ENCODE results near the gene CALU. TPM values are rescaled to one million over a fixed set of nuclear protein-coding genes. Genes with fewer than 3 reads are reported as not detected.

CALU gene
- total RNA-seq, 4 donors from 2014 or later: 188 to 269 (median 199) TPM

GRCh38 chr7:128745706-128746105 is 6.5 kb downstream of the CALU start:
- no peak for TF ChIP-seq EP300 (IDR thresholded peaks at IDR 0.05)
- no peak for TF ChIP-seq POLR2AphosphoS5 (IDR thresholded peaks at IDR 0.05)
- TF ChIP-seq CTCF (IDR thresholded peaks at IDR 0.05): no peak
- TF ChIP-seq POLR2A (IDR thresholded peaks at IDR 0.05; ENCODE audit: low read depth): no peak
- 77% methylated on average over 1 of the region's 1 CpG for WGBS
- DNase-seq (ENCODE audit: extremely low spot score): peak; percentile 21
- Histone ChIP-seq H3K4me3 (no peak overlapping the region), H3K36me3 (peaks cover 0 to 31% (median 23%) of the 10 kb centered on the region in 4 donors), H3K27ac (replicated peaks in 1 of 4) (no peak overlapping the region), H3K27me3 (no peaks in the 10 kb centered on the region), H3K9me3 (no peaks in the 10 kb centered on the region), H3K4me1 (peaks cover 32 to 64% (median 55%) of the 10 kb centered on the region in 4 donors)
- intact Hi-C loops (cut with DNase I): no loop called here

GRCh38 chr7:128747327-128748079 is 8.3 kb downstream of the CALU start:
- WGBS: 89% methylated on average over 6 of the region's 6 CpGs
- no peaks in the 10 kb centered on the region for H3K27me3 ChIP-seq
- H3K9me3 ChIP-seq: no peaks in the 10 kb centered on the region
- TF ChIP-seq CTCF (IDR thresholded peaks at IDR 0.05): no peak
- no peak for TF ChIP-seq POLR2AphosphoS5 (IDR thresholded peaks at IDR 0.05)
- TF ChIP-seq EP300 (IDR thresholded peaks at IDR 0.05): no peak
- no peak for TF ChIP-seq POLR2A (IDR thresholded peaks at IDR 0.05; ENCODE audit: low read depth)
- no peak for DNase-seq (ENCODE audit: extremely low spot score)
- intact Hi-C loops (cut with DNase I): no loop called here
- no peak overlapping the region for H3K4me3 ChIP-seq
- H3K4me1 ChIP-seq: peaks cover 22 to 46% (median 37%) of the 10 kb centered on the region in 4 donors
- peaks cover 0 to 48% (median 38%) of the 10 kb centered on the region in 4 donors for H3K36me3 ChIP-seq
- H3K27ac ChIP-seq (replicated peaks in 1 of 4): no peak overlapping the region

GRCh38 chr7:128752251-128752650 is 13.1 kb downstream of the CALU start:
- DNase-seq (ENCODE audit: extremely low spot score): no peak
- no peaks in the 10 kb centered on the region for H3K9me3 ChIP-seq
- intact Hi-C loops (cut with DNase I): no loop called here
- WGBS: 76% methylated on average over 1 of the region's 1 CpG
- H3K27me3 ChIP-seq: no peaks in the 10 kb centered on the region
- peaks cover 28 to 40% (median 33%) of the 10 kb centered on the region in 4 donors for H3K4me1 ChIP-seq
- H3K4me3 ChIP-seq: no peak overlapping the region
- no peak overlapping the region for H3K27ac ChIP-seq (replicated peaks in 1 of 4)
- TF ChIP-seq CTCF (IDR thresholded peaks at IDR 0.05): no peak
- TF ChIP-seq POLR2A (IDR thresholded peaks at IDR 0.05; ENCODE audit: low read depth): no peak
- no peak for TF ChIP-seq EP300 (IDR thresholded peaks at IDR 0.05)
- no peak for TF ChIP-seq POLR2AphosphoS5 (IDR thresholded peaks at IDR 0.05)
- peaks cover 6 to 83% (median 61%) of the 10 kb centered on the region in 4 donors for H3K36me3 ChIP-seq

GRCh38 chr7:128755075-128755818 is 16.1 kb downstream of the CALU start:
- intact Hi-C loops (cut with DNase I): no loop called here

More at GRCh38 chr7:128755075-128755818, 16.1 kb downstream of the CALU start:
- Histone ChIP-seq H3K4me3 (peak overlapping the region in 1 of 4 donors; percentile 5), H3K27me3 (no peaks in the 10 kb centered on the region), H3K36me3 (peaks cover 19 to 86% (median 55%) of the 10 kb centered on the region in 4 donors), H3K4me1 (peaks cover 26 to 40% (median 35%) of the 10 kb centered on the region in 4 donors), H3K9me3 (no peaks in the 10 kb centered on the region), H3K27ac (replicated peaks in 1 of 4) (peak overlapping the region; percentile 83 to 93 (median 87))
- WGBS: 88% methylated on average over 2 of the region's 2 CpGs
- peak; percentile 0 for DNase-seq (ENCODE audit: extremely low spot score)
- no peak for TF ChIP-seq POLR2AphosphoS5 (IDR thresholded peaks at IDR 0.05)
- TF ChIP-seq EP300 (IDR thresholded peaks at IDR 0.05): no peak
- no peak for TF ChIP-seq POLR2A (IDR thresholded peaks at IDR 0.05; ENCODE audit: low read depth)
